GM23338 (cell line): ENCODE measurements around the gene PRM1. TPM values are rescaled to one million over a fixed set of nuclear protein-coding genes. Genes with fewer than 3 reads are reported as not detected.

Source experiments
- ATAC-seq: fragments of 200-7000 bp; cut with Tn5 transposase; 3 replicates; pipeline ENCODE4 v1.9.1; 2020
- DNase-seq: peaks from one replicate; pipeline ENCODE4 v3.0.0-alpha.2; 2015; ENCODE audit warnings: low spot score
- H2AFZ ChIP-seq: fragments of 200-600 bp; sonication (generic); 2 replicates; pipeline ENCODE4 v1.8.0; 2016; ENCODE audit warnings: antibody characterized with exemption, mild to moderate bottlenecking, moderate library complexity
- H3F3A ChIP-seq: fragments of 200-600 bp; sonication (generic); replicated peaks from 2 replicates; pipeline ENCODE4 v1.8.0; 2017; ENCODE audit warnings: antibody characterized with exemption, mixed run types, low read depth
- H3K27ac ChIP-seq: fragments of 200-600 bp; sonication (generic); 2 replicates; pipeline ENCODE4 v1.6.1; 2016; ENCODE audit warnings: low read depth
- H3K27me3 ChIP-seq: fragments of 200-600 bp; sonication (generic); 2 replicates; pipeline ENCODE4 v1.8.0; 2016; ENCODE audit warnings: mild to moderate bottlenecking, mixed run types, moderate library complexity; ENCODE audit not compliant: insufficient read depth
- H3K36me3 ChIP-seq: fragments of 200-600 bp; sonication (generic); 2 replicates; pipeline ENCODE4 v1.8.0; 2016; ENCODE audit warnings: mild to moderate bottlenecking; ENCODE audit not compliant: insufficient read depth
- H3K4me1 ChIP-seq: fragments of 200-600 bp; sonication (generic); 2 replicates; pipeline ENCODE4 v1.8.0; 2016; ENCODE audit warnings: mild to moderate bottlenecking, moderate library complexity; ENCODE audit not compliant: insufficient read depth
- H3K4me2 ChIP-seq: fragments of 200-600 bp; sonication (generic); 2 replicates; pipeline ENCODE4 v1.7.1; 2017; ENCODE audit warnings: mixed run types
- H3K4me3 ChIP-seq: fragments of 200-600 bp; sonication (generic); 2 replicates; pipeline ENCODE4 v1.6.1; 2016; ENCODE audit warnings: mixed run types
- H3K79me2 ChIP-seq: fragments of 200-600 bp; sonication (generic); replicated peaks from 2 replicates; pipeline ENCODE4 v1.8.0; 2017; ENCODE audit warnings: mild to moderate bottlenecking; ENCODE audit not compliant: insufficient read depth
- H3K9me2 ChIP-seq: fragments of 200-600 bp; sonication (generic); 2 replicates; pipeline ENCODE4 v1.8.0; 2017; ENCODE audit not compliant: insufficient read depth
- H4K20me1 ChIP-seq: fragments of 200-600 bp; sonication (generic); replicated peaks from 2 replicates; pipeline ENCODE4 v1.8.0; 2017; ENCODE audit warnings: mild to moderate bottlenecking; ENCODE audit not compliant: insufficient read depth
- H3K27ac Mint-ChIP-seq: 2 replicates; pipeline ENCODE4 v1.8.0; 2020; ENCODE audit warnings: inconsistent platforms, mild to moderate bottlenecking, moderate library complexity, mixed read lengths
- H3K27me3 Mint-ChIP-seq: 3 replicates; pipeline ENCODE4 v1.8.0; 2022; ENCODE audit warnings: low read depth, mild to moderate bottlenecking, moderate library complexity, mixed read lengths, inconsistent platforms; ENCODE audit not compliant: insufficient read depth, poor library complexity
- H3K36me3 Mint-ChIP-seq: 3 replicates; pipeline ENCODE4 v1.8.0; 2021; ENCODE audit warnings: low read depth, mild to moderate bottlenecking, inconsistent platforms, moderate library complexity, mixed read lengths
- H3K4me1 Mint-ChIP-seq: 3 replicates; pipeline ENCODE4 v1.8.0; 2020; ENCODE audit warnings: mild to moderate bottlenecking, inconsistent platforms, mixed read lengths
- H3K4me3 Mint-ChIP-seq: 3 replicates; pipeline ENCODE4 v1.8.0; 2021; ENCODE audit warnings: moderate library complexity, mild to moderate bottlenecking, inconsistent platforms, mixed read lengths
- H3K9me3 Mint-ChIP-seq: 3 replicates; pipeline ENCODE4 v1.8.0; 2020; ENCODE audit warnings: moderate library complexity, mild to moderate bottlenecking, inconsistent platforms, mixed read lengths
- CREB1 ChIP-seq: fragments of 250-450 bp; sonication (Bioruptor Pico); IDR thresholded peaks from 2 replicates; pipeline ENCODE4 v1.5.0; 2020; ENCODE audit warnings: low read depth, mild to moderate bottlenecking, moderate library complexity
- EZH2 ChIP-seq: fragments of 200-600 bp; sonication (generic); IDR thresholded peaks from one replicate; pipeline ENCODE4 v1.8.0; 2017; ENCODE audit warnings: antibody characterized with exemption, mild to moderate bottlenecking, low read depth; ENCODE audit not compliant: unreplicated experiment
- EZH2phosphoT487 ChIP-seq: fragments of 200-600 bp; sonication (generic); IDR thresholded peaks from one replicate; pipeline ENCODE4 v1.8.1; 2018; ENCODE audit warnings: antibody characterized with exemption; ENCODE audit not compliant: unreplicated experiment
- JUNB ChIP-seq: IDR thresholded peaks from one replicate; pipeline ENCODE4 v1.6.1; 2016; ENCODE audit warnings: antibody characterized with exemption; ENCODE audit not compliant: unreplicated experiment
- NANOG ChIP-seq: IDR thresholded peaks from 2 replicates; pipeline ENCODE4 v1.6.1; 2016; ENCODE audit warnings: antibody characterized with exemption, borderline replicate concordance
- POLR2AphosphoS5 ChIP-seq: IDR thresholded peaks from 2 replicates; pipeline ENCODE4 v1.6.1; 2016; ENCODE audit warnings: antibody characterized with exemption, low read depth
- STAT1 ChIP-seq: IDR thresholded peaks from one replicate; pipeline ENCODE4 v1.6.1; 2016; ENCODE audit warnings: antibody characterized with exemption; ENCODE audit not compliant: unreplicated experiment
- ZNF114 ChIP-seq: fragments of 250-450 bp; sonication (Bioruptor Pico); IDR thresholded peaks from 2 replicates; pipeline ENCODE4 v1.5.0; 2020; ENCODE audit warnings: mild to moderate bottlenecking, moderate library complexity
- ZNF331 ChIP-seq: fragments of 250-450 bp; sonication (Bioruptor Pico); IDR thresholded peaks from 2 replicates; pipeline ENCODE4 v1.5.0; 2020; ENCODE audit warnings: low read depth, mild to moderate bottlenecking, moderate library complexity
- polyA plus RNA-seq: library from polyadenylated mRNA; unstranded; fragments of >200 nt; fragmentation: Nextera tagmentation; extraction: Ambion mirVana; gene quantifications from 2 replicates; pipeline ENCODE4 v1.2.1, GENCODE V29; 2016
- total RNA-seq: library from RNA; depleted of rRNA; stranded (reverse); fragments of >200 nt; shearing (Covaris generic); gene quantifications from 2 replicates; pipeline ENCODE4 v1.2.3, GENCODE V29; 2014
- TF ChIP-seq, protein P1 (sequence below): IDR thresholded peaks from one replicate; pipeline ENCODE4 v1.6.1; 2018; ENCODE audit warnings: antibody characterized with exemption; ENCODE audit not compliant: unreplicated experiment
- TF ChIP-seq, protein P2 (sequence below): fragments of 250-450 bp; sonication (Bioruptor Pico); IDR thresholded peaks from 2 replicates; pipeline ENCODE4 v1.5.0; 2020; ENCODE audit warnings: mild to moderate bottlenecking, moderate library complexity
- TF ChIP-seq, protein P3 (sequence below), 2 experiments: fragments of 200-600 bp in 1 of 2; sonication (generic) in 1 of 2; conservative IDR thresholded peaks; 2 replicates each; pipeline versions ENCODE4 v1.5.1 to v1.6.1; 2016 to 2017; ENCODE audit warnings: antibody characterized with exemption in 2 of 2, low read depth in 2 of 2, mild to moderate bottlenecking in 2 of 2, moderate library complexity in 1 of 2
- TF ChIP-seq, protein P4 (sequence below): IDR thresholded peaks from 2 replicates; pipeline ENCODE4 v1.6.1; 2016; ENCODE audit warnings: antibody characterized with exemption

The PRM1 gene
- total and polyA plus RNA-seq, 2 experiments from 2014 or later, result 1.2 TPM; not detected in 1

DNA sequence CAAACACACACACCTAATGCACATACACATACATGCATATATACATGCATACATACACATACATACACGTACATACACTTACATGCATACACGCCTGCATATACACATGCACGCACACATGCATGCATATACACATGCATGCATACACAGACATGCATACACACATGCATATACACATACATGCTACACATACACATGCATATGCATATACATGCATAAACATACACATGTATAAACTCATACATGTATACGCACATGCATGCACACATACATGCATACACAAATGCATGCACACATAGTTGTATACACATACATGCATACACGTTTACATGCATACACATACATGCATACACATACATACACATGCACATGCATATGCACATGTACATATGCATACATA is 40.5 kb upstream of the PRM1 start:
- H3K4me1 Mint-ChIP-seq, result peaks cover 23% of the 10 kb centered on the region
- no peak for ATAC-seq
- TF ChIP-seq, protein P1, sequence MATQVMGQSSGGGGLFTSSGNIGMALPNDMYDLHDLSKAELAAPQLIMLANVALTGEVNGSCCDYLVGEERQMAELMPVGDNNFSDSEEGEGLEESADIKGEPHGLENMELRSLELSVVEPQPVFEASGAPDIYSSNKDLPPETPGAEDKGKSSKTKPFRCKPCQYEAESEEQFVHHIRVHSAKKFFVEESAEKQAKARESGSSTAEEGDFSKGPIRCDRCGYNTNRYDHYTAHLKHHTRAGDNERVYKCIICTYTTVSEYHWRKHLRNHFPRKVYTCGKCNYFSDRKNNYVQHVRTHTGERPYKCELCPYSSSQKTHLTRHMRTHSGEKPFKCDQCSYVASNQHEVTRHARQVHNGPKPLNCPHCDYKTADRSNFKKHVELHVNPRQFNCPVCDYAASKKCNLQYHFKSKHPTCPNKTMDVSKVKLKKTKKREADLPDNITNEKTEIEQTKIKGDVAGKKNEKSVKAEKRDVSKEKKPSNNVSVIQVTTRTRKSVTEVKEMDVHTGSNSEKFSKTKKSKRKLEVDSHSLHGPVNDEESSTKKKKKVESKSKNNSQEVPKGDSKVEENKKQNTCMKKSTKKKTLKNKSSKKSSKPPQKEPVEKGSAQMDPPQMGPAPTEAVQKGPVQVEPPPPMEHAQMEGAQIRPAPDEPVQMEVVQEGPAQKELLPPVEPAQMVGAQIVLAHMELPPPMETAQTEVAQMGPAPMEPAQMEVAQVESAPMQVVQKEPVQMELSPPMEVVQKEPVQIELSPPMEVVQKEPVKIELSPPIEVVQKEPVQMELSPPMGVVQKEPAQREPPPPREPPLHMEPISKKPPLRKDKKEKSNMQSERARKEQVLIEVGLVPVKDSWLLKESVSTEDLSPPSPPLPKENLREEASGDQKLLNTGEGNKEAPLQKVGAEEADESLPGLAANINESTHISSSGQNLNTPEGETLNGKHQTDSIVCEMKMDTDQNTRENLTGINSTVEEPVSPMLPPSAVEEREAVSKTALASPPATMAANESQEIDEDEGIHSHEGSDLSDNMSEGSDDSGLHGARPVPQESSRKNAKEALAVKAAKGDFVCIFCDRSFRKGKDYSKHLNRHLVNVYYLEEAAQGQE, result no peak
- TF ChIP-seq CREB1 (CRISPR knock-in tag) (no peak), ZNF331 (CRISPR knock-in tag) (no peak), NANOG (no peak), EZH2phosphoT487 (no peak), JUNB (no peak), STAT1 (no peak), EZH2 (no peak), POLR2AphosphoS5 (no peak), ZNF114 (no peak)
- TF ChIP-seq, protein P2, sequence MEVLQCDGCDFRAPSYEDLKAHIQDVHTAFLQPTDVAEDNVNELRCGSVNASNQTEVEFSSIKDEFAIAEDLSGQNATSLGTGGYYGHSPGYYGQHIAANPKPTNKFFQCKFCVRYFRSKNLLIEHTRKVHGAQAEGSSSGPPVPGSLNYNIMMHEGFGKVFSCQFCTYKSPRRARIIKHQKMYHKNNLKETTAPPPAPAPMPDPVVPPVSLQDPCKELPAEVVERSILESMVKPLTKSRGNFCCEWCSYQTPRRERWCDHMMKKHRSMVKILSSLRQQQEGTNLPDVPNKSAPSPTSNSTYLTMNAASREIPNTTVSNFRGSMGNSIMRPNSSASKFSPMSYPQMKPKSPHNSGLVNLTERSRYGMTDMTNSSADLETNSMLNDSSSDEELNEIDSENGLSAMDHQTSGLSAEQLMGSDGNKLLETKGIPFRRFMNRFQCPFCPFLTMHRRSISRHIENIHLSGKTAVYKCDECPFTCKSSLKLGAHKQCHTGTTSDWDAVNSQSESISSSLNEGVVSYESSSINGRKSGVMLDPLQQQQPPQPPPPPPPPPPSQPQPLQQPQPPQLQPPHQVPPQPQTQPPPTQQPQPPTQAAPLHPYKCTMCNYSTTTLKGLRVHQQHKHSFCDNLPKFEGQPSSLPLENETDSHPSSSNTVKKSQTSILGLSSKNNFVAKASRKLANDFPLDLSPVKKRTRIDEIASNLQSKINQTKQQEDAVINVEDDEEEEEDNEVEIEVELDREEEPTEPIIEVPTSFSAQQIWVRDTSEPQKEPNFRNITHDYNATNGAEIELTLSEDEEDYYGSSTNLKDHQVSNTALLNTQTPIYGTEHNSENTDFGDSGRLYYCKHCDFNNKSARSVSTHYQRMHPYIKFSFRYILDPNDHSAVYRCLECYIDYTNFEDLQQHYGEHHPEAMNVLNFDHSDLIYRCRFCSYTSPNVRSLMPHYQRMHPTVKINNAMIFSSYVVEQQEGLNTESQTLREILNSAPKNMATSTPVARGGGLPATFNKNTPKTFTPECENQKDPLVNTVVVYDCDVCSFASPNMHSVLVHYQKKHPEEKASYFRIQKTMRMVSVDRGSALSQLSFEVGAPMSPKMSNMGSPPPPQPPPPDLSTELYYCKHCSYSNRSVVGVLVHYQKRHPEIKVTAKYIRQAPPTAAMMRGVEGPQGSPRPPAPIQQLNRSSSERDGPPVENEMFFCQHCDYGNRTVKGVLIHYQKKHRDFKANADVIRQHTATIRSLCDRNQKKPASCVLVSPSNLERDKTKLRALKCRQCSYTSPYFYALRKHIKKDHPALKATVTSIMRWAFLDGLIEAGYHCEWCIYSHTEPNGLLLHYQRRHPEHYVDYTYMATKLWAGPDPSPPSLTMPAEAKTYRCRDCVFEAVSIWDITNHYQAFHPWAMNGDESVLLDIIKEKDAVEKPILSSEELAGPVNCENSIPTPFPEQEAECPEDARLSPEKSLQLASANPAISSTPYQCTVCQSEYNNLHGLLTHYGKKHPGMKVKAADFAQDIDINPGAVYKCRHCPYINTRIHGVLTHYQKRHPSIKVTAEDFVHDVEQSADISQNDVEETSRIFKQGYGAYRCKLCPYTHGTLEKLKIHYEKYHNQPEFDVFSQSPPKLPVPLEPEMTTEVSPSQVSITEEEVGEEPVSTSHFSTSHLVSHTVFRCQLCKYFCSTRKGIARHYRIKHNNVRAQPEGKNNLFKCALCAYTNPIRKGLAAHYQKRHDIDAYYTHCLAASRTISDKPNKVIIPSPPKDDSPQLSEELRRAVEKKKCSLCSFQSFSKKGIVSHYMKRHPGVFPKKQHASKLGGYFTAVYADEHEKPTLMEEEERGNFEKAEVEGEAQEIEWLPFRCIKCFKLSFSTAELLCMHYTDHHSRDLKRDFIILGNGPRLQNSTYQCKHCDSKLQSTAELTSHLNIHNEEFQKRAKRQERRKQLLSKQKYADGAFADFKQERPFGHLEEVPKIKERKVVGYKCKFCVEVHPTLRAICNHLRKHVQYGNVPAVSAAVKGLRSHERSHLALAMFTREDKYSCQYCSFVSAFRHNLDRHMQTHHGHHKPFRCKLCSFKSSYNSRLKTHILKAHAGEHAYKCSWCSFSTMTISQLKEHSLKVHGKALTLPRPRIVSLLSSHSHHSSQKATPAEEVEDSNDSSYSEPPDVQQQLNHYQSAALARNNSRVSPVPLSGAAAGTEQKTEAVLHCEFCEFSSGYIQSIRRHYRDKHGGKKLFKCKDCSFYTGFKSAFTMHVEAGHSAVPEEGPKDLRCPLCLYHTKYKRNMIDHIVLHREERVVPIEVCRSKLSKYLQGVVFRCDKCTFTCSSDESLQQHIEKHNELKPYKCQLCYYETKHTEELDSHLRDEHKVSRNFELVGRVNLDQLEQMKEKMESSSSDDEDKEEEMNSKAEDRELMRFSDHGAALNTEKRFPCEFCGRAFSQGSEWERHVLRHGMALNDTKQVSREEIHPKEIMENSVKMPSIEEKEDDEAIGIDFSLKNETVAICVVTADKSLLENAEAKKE, result no peak
- TF ChIP-seq, protein P3, sequence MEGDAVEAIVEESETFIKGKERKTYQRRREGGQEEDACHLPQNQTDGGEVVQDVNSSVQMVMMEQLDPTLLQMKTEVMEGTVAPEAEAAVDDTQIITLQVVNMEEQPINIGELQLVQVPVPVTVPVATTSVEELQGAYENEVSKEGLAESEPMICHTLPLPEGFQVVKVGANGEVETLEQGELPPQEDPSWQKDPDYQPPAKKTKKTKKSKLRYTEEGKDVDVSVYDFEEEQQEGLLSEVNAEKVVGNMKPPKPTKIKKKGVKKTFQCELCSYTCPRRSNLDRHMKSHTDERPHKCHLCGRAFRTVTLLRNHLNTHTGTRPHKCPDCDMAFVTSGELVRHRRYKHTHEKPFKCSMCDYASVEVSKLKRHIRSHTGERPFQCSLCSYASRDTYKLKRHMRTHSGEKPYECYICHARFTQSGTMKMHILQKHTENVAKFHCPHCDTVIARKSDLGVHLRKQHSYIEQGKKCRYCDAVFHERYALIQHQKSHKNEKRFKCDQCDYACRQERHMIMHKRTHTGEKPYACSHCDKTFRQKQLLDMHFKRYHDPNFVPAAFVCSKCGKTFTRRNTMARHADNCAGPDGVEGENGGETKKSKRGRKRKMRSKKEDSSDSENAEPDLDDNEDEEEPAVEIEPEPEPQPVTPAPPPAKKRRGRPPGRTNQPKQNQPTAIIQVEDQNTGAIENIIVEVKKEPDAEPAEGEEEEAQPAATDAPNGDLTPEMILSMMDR (conservative IDR thresholded peaks at IDR 0.05; ENCODE audit: low read depth in 2 of 2), result no peak
- TF ChIP-seq, protein P4, sequence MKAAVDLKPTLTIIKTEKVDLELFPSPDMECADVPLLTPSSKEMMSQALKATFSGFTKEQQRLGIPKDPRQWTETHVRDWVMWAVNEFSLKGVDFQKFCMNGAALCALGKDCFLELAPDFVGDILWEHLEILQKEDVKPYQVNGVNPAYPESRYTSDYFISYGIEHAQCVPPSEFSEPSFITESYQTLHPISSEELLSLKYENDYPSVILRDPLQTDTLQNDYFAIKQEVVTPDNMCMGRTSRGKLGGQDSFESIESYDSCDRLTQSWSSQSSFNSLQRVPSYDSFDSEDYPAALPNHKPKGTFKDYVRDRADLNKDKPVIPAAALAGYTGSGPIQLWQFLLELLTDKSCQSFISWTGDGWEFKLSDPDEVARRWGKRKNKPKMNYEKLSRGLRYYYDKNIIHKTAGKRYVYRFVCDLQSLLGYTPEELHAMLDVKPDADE, result no peak
- H3K9me3 Mint-ChIP-seq, result no peaks in the 10 kb centered on the region
- Histone ChIP-seq H3K36me3 (no peaks in the 10 kb centered on the region), H3K4me3 (no peak overlapping the region), H3K4me2 (no peak overlapping the region), H3K27me3 (no peaks in the 10 kb centered on the region), H3K4me1 (peaks cover 23% of the 10 kb centered on the region), H4K20me1 (no peaks in the 10 kb centered on the region), H3F3A (peaks cover 25% of the 10 kb centered on the region), H3K79me2 (peaks cover 8% of the 10 kb centered on the region; the same call in 1 of the 2 replicates), H3K9me2 (no peaks in the 10 kb centered on the region), H3K27ac (no peak overlapping the region), H2AFZ (no peak overlapping the region)
- DNase-seq, result no peak
- no peak overlapping the region for H3K4me3 Mint-ChIP-seq
- H3K36me3 Mint-ChIP-seq, result peaks cover 17% of the 10 kb centered on the region
- H3K27ac Mint-ChIP-seq, result no peak overlapping the region
- peaks cover 22% of the 10 kb centered on the region for H3K27me3 Mint-ChIP-seq
